H54 (cell line): ENCODE data around the gene PTPRK.

Experiments
- DNase-seq: peaks from one replicate; pipeline ENCODE4 v3.0.0; 2011; ENCODE audit warnings: low spot score, mixed read lengths; ENCODE audit not compliant: insufficient read length
- FAIRE-seq: peaks from 3 replicates; lab custom pipeline; 2011; peaks lifted over from hg19 to GRCh38; lab: Jason Lieb, UNC
- POLR2A ChIP-seq: IDR thresholded peaks from 2 replicates; pipeline ENCODE4 v1.6.1; 2011; ENCODE audit warnings: low read depth, mild to moderate bottlenecking, low read length

PTPRK gene

DNA sequence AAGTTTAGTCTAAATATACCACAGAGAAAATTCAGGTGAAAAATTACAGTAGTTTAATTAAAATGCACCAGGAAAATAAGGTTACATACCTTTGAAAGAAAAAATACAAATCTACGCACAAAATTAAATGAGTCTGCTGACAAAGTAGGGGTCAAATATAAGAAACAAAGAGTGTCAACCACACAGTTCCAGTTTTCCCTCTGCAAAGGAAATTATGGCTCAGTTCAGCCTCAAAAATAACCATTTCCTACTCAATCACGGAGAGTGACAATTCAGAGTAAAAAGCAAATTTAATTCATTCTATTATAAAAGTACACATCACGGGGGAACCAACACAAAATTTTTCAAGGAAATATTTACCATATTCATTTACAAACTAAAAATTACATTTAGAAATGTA is 124.8 kb downstream of the PTPRK start:
- DNase-seq = no peak
- TF ChIP-seq POLR2A = no peak
- no peak for FAIRE-seq

GRCh38 chr6:128395188-128395587 is 125.2 kb downstream of the PTPRK start:
- no peak for TF ChIP-seq POLR2A
- FAIRE-seq = no peak
- DNase-seq = no peak

GRCh38 chr6:128394167-128394566 is 126.2 kb downstream of the PTPRK start:
- DNase-seq = no peak
- no peak for TF ChIP-seq POLR2A
- FAIRE-seq = no peak

DNA sequence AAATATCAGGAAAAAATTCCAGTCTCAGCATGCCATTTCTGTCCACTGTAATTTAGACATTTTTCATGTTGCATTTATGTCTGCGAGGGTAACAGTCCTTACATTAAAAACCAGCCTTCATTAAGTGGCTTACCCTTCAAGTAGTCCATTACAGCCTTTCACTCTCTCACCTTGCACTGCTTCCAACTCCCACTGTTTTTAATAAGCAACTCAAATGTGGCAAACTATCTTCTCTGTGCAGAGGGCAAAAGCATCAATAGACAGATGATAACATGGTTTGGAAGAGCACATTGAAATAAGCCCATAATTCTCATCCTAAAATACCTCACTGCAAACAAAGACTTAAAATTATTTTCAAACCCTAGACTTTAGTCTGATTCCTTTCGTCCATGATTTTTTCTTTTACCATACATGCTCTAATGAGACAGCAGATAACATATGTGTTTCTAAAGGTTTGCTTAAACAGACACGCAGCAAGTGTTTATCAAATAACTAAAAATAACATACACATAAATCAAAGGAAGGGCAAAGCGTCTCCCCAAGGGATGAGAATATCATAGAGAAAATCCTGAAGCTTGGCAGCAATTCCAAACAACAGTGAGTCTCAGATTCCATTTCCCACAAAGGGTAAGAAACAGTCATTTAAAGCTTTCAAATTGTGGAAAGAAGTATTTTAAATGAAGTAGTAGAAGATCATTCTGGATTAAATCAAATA is 130.4 kb downstream of the PTPRK start:
- no peak for DNase-seq
- FAIRE-seq = no peak
- no peak for TF ChIP-seq POLR2A

DNA sequence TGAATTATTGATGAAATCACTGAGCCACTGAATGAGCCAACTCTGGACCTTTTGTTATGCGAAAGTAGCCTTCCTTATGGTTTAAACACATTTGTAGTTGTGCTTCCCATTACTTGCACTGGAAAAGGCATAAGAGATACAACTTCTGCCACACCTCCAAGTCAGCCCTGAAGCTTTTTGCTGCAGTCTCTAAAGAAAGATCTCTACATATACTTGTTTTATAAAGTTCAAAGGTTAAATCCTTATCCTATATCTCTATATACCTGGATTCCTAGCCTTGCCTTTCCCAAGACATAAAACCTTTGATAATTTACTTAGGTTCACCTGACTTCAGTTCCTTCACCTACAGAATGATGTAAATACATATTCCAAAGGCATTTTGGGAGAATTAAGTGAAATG is 132.0 kb downstream of the PTPRK start:
- no peak for TF ChIP-seq POLR2A
- FAIRE-seq = no peak

GRCh38 chr6:128380891-128381290 is 139.5 kb downstream of the PTPRK start:
- DNase-seq (no peak), FAIRE-seq (no peak)
- TF ChIP-seq POLR2A = no peak

More for the DNA sequence above, 132.0 kb downstream of the PTPRK start:
- no peak for DNase-seq

- TF ChIP-seq POLR2A = no peak
- DNase-seq = no peak
- no peak for FAIRE-seq
Observed at GRCh38 chr6:128379577-128379976, 140.8 kb downstream of the PTPRK start.

DNA sequence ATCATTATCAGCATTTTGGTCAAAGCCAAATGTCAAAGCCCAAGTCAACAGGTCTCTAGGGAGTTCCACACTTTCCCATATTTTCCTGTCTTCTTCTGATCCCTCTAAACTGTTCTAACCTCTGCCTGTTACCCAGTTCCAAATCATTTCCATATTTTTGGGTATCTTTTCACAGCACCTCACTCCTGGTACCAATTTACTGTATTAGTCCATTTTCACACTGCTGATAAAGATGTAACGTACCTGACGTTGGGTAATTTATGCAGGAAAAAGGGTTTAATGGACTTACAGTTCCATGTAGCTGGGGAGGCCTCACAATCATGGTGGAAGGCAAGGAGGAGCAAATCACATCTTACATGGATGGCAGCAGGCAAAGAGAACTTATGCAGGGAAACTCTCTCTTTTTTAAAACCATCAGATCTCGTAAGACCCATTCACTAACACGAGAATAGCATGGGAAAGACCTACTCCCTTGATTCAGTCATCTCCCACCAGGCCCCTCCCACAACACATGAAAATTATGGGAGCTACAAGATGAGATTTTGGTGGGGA is 143.4 kb downstream of the PTPRK start:
- FAIRE-seq = no peak
- no peak for DNase-seq
- no peak for TF ChIP-seq POLR2A

DNA sequence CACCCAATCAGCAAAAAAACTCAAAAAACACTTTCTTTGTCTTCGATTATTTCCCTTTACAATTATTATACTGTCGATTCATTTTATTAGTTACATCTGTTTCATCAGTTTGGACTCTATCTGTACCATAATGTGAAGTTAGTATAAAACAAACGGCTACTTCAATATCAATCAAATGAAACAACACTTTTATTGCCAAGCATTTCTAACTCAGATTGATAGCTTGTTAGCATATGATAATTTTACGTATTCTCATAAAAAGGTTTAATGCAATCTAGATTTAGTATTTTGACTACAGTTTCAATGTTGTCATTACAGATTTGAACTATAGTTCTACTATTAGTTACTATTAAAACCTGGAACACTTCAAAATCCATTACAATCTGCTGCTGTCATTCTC is 149.3 kb downstream of the PTPRK start:
- DNase-seq (no peak), FAIRE-seq (no peak)
- no peak for TF ChIP-seq POLR2A

GRCh38 chr6:128370072-128370471 is 150.3 kb downstream of the PTPRK start:
- DNase-seq (peak; percentile 1), FAIRE-seq (no peak)
- TF ChIP-seq POLR2A = no peak

GRCh38 chr6:128368213-128368944 is 152.0 kb downstream of the PTPRK start:
- no peak for FAIRE-seq
- TF ChIP-seq POLR2A = no peak
- DNase-seq = no peak

- no peak for TF ChIP-seq POLR2A
- DNase-seq (no peak), FAIRE-seq (no peak)
Observed at GRCh38 chr6:128367437-128367836, 153.0 kb downstream of the PTPRK start.

- TF ChIP-seq POLR2A = no peak
- no peak for FAIRE-seq
- DNase-seq = no peak
Observed at GRCh38 chr6:128365520-128366160, 154.8 kb downstream of the PTPRK start.
